GM12878 (cell line): ENCODE data around the gene FUT6. TPM values are rescaled to one million over a fixed set of nuclear protein-coding genes. Genes with fewer than 3 reads are reported as not detected.
"Not testable (repeated sequence)": the region's sequence is repeated elsewhere in the genome, so short reads cannot be mapped to it uniquely, and the experiment has no call there.

Source experiments
- ATAC-seq: fragments of 200-7000 bp; cut with Tn5 transposase; 3 replicates; pipeline ENCODE4 v1.9.1; 2020; ENCODE audit warnings: mild to moderate bottlenecking, moderate library complexity
- BruUV-seq: library from RNA; stranded (reverse); fragments of 400-500 nt; replicated peaks from 2 replicates; lab custom pipeline; 2021; lab: Mats Ljungman, UMichigan
- CTCF ChIA-PET: fragments of 300-600 bp; sonication (Branson Sonifier 250); formaldehyde crosslinking; extraction: SDS; loops from one replicate; lab custom pipeline; 2021; ENCODE audit warnings: inconsistent platforms; lab: Yijun Ruan, JAX
- POLR2A ChIA-PET: fragments of 350-600 bp; formaldehyde crosslinking; extraction: SDS; loops from one replicate; lab custom pipeline; 2021; ENCODE audit warnings: inconsistent platforms; lab: Charles Lee
- RAD21 ChIA-PET: fragments of 300-600 bp; sonication (Branson Sonifier 250); formaldehyde crosslinking; loops from one replicate; lab custom pipeline; 2023; ENCODE audit warnings: antibody characterized with exemption; ENCODE audit not compliant: unreplicated experiment; lab: Charles Lee
- SMC1A ChIA-PET: fragments of 300-600 bp; sonication (Branson Sonifier 250); formaldehyde crosslinking; loops from one replicate; lab custom pipeline; 2023; ENCODE audit not compliant: unreplicated experiment, uncharacterized antibody; lab: Charles Lee
- DNase-seq: peaks from one replicate; pipeline ENCODE4 v3.0.0-alpha.2; 2011; ENCODE audit warnings: low read depth, low spot score
- FAIRE-seq: peaks from 3 replicates; lab custom pipeline; 2011; peaks lifted over from hg19 to GRCh38; lab: Jason Lieb, UNC
- H2AFZ ChIP-seq: 2 replicates; pipeline ENCODE4 v1.6.0; 2011; ENCODE audit warnings: low read depth, low read length, control low read depth; ENCODE audit not compliant: control insufficient read depth
- H3K27ac ChIP-seq: 2 replicates; pipeline ENCODE4 v1.5.1; 2011; ENCODE audit warnings: control low read depth; ENCODE audit not compliant: control insufficient read depth, insufficient read depth
- H3K27me3 ChIP-seq, 2 experiments: replicated peaks in 1 of 2; 2 replicates each; pipeline versions ENCODE4 v1.6.0 to v1.6.1; 2011; ENCODE audit warnings: low read length in 1 of 2; ENCODE audit not compliant: control insufficient read depth in 2 of 2, insufficient read depth in 2 of 2
- H3K36me3 ChIP-seq, 2 experiments: 2 replicates each; pipeline ENCODE4 v1.5.1; 2011; ENCODE audit warnings: low read length in 1 of 2; ENCODE audit not compliant: control insufficient read depth in 2 of 2, insufficient read depth in 2 of 2
- H3K4me1 ChIP-seq: 2 replicates; pipeline ENCODE4 v1.6.1; 2011; ENCODE audit warnings: mild to moderate bottlenecking, low read length, moderate library complexity, mixed read lengths; ENCODE audit not compliant: control insufficient read depth, insufficient read depth
- H3K4me2 ChIP-seq: 2 replicates; pipeline ENCODE4 v1.6.0; 2011; ENCODE audit warnings: control low read depth; ENCODE audit not compliant: control insufficient read depth, insufficient read depth
- H3K4me3 ChIP-seq: fragments of 200-600 bp; sonication (generic); 2 replicates; pipeline ENCODE4 v1.5.1; 2016
- H3K79me2 ChIP-seq: 2 replicates; pipeline ENCODE4 v1.6.0; 2011; ENCODE audit warnings: low read length; ENCODE audit not compliant: control insufficient read depth, insufficient read depth
- H3K9ac ChIP-seq: 2 replicates; pipeline ENCODE4 v1.8.0; 2011; ENCODE audit warnings: low read length, control low read depth, mixed read lengths; ENCODE audit not compliant: control insufficient read depth, insufficient read depth
- H3K9me3 ChIP-seq: replicated peaks from 3 replicates; pipeline ENCODE4 v1.5.1; 2011; ENCODE audit warnings: mild to moderate bottlenecking, low read length; ENCODE audit not compliant: control insufficient read depth, insufficient read depth
- H4K20me1 ChIP-seq: 2 replicates; pipeline ENCODE4 v1.6.0; 2011; ENCODE audit not compliant: control insufficient read depth, insufficient read depth
- CHD1 ChIP-seq: IDR thresholded peaks from 2 replicates; pipeline ENCODE4 v1.6.1; 2012; ENCODE audit warnings: low read depth, low read length, improper control_type of control experiment
- FOXM1 ChIP-seq: IDR thresholded peaks from 2 replicates; pipeline ENCODE4 v1.6.1; 2012; ENCODE audit warnings: low read depth, mild to moderate bottlenecking, inconsistent platforms, low read length, moderate library complexity
- HDGF ChIP-seq: fragments of 450-650 bp; IDR thresholded peaks from 2 replicates; pipeline ENCODE4 v1.6.1; 2016; ENCODE audit warnings: antibody characterized with exemption
- POLR2AphosphoS5 ChIP-seq: IDR thresholded peaks from 2 replicates; pipeline ENCODE4 v1.6.1; 2011; ENCODE audit warnings: mild to moderate bottlenecking, low read length, inconsistent platforms
- SIN3A ChIP-seq: IDR thresholded peaks from 2 replicates; pipeline ENCODE4 v1.6.1; 2012; ENCODE audit warnings: low read depth, low read length, improper control_type of control experiment
- WGBS: methylation state at CpG from one replicate; pipeline ENCODE4 v1.1.6; 2016; ENCODE audit warnings: low lambda C conversion rate; ENCODE audit not compliant: insufficient replicate concordance, insufficient coverage; ENCODE audit errors: missing lambda C conversion rate; 5-methylcytosine and 5-hydroxymethylcytosine counted together
- in situ Hi-C: fragments of 300-500 bp; cut with MboI; formaldehyde crosslinking; loops from 9 replicates; pipeline ENCODE4 v1.14.3; 2018; ENCODE audit warnings: mixed read lengths
- intact Hi-C: fragments of 100-400 bp; cut with micrococcal nuclease; formaldehyde crosslinking; loops from one replicate; pipeline ENCODE4 v1.14.2; 2022; ENCODE audit not compliant: unreplicated experiment
- polyA plus RNA-seq, 11 experiments: library from polyadenylated mRNA; depleted of rRNA in 4 of 11; unstranded in 6 of 11; stranded (reverse) in 5 of 11; fragments of >200 nt; fragmentation: Nextera tagmentation in 4 of 11; fragmentation: Illumina TruSeq in 1 of 11; extraction: Ambion mirVana in 4 of 11; extraction: Trizol in 1 of 11; gene quantifications; 1 replicate in 1 of 11; 2 replicates in 10 of 11; pipeline versions ENCODE4 v1.2.1 to v1.2.3, GENCODE V29; 2011 to 2016; ENCODE audit warnings: inconsistent platforms in 2 of 11, missing spikeins in 2 of 11, low read depth in 1 of 11
- total RNA-seq, 4 experiments: library from RNA; depleted of rRNA in 3 of 4; stranded (reverse); fragments of >200 nt in 3 of 4; fragmentation: Illumina TruSeq in 1 of 4; extraction: Trizol in 1 of 4; gene quantifications; 2 replicates each; pipeline versions ENCODE4 v1.2.1 to v1.2.3, GENCODE V29; 2013 to 2021
- TF ChIP-seq, protein P1 (sequence below): fragments of 150-350 bp; IDR thresholded peaks from 2 replicates; pipeline ENCODE4 v1.6.1; 2014; ENCODE audit warnings: mild to moderate bottlenecking, low read depth, low read length
- TF ChIP-seq, protein P2 (sequence below): fragments of 450-650 bp; IDR thresholded peaks from 2 replicates; pipeline ENCODE4 v1.6.1; 2016; ENCODE audit warnings: mild to moderate bottlenecking

FUT6 gene
- total and polyA plus RNA-seq, 10 of the 15 experiments (the other 5 are each of a cell fraction or from before 2014, with no cell fraction given) = not detected

DNA sequence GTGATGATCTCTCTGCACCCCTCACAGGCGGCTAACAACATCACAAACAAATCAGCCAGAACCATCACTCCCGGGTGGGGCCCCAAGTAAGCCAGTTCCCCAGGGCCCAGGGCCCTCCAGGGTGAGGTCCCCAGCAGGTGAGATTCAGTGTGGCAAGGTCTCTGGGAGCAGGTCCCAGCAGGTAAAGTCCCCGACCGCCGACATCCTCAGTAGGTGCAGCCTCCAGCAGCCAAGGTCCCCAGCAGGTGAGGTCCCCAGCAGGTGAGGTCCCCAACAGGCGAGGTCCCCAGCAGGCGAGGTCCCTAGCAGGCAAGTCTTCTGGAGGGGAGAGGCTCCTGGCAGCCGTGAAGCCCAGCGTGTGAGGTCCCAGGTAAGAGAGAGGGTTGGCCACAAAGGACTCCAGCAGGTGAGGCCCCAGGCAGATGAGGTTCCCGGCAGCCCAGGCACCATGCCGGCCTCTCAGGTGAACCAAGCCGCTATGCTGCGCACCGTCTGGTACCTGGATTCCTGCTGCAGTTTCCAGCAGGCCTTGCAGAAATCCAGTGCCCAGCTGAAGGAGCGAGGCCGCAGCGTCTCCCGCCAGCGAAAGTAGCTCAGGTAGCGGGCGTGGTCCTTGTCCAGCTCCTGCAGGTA lies 3.9 kb upstream of the FUT6 start (continued):
- TF ChIP-seq POLR2AphosphoS5 (no peak), FOXM1 (no peak), CHD1 (no peak), HDGF (no peak), SIN3A (no peak)
- TF ChIP-seq, protein P1, sequence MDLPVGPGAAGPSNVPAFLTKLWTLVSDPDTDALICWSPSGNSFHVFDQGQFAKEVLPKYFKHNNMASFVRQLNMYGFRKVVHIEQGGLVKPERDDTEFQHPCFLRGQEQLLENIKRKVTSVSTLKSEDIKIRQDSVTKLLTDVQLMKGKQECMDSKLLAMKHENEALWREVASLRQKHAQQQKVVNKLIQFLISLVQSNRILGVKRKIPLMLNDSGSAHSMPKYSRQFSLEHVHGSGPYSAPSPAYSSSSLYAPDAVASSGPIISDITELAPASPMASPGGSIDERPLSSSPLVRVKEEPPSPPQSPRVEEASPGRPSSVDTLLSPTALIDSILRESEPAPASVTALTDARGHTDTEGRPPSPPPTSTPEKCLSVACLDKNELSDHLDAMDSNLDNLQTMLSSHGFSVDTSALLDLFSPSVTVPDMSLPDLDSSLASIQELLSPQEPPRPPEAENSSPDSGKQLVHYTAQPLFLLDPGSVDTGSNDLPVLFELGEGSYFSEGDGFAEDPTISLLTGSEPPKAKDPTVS = no peak
- TF ChIP-seq, protein P2, sequence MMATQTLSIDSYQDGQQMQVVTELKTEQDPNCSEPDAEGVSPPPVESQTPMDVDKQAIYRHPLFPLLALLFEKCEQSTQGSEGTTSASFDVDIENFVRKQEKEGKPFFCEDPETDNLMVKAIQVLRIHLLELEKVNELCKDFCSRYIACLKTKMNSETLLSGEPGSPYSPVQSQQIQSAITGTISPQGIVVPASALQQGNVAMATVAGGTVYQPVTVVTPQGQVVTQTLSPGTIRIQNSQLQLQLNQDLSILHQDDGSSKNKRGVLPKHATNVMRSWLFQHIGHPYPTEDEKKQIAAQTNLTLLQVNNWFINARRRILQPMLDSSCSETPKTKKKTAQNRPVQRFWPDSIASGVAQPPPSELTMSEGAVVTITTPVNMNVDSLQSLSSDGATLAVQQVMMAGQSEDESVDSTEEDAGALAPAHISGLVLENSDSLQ = no peak

DNA sequence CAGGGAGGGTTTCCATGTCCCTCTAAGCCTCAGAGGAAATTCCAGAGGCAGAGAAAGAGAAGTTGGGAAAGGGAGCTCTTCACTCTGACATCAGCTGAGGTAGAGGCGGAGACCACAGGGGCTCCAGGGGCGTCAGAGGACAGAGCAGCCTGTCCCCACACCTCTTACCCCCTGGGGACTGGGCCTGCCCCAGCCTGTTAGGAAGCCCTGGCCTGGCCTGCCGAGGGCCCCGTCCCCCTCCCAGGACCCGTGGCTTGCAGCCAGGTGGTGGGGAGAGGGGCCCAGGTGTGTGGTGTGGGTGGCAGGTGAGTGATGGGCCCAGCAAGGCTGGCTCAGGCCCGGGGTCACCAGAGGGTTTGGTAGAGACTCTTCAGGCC lies 2.2 kb upstream of the FUT6 start:
- CTCF ChIA-PET = not testable (repeated sequence)

More for the DNA sequence above, 2.2 kb upstream of the FUT6 start:
- in situ Hi-C loops, H3K36me3 ChIP-seq, FAIRE-seq, H3K27me3 ChIP-seq, BruUV-seq, intact Hi-C loops, H3K4me3 ChIP-seq, H3K4me1 ChIP-seq, H3K9me3 ChIP-seq, H3K27ac ChIP-seq, SMC1A ChIA-PET, H3K9ac ChIP-seq, POLR2A ChIA-PET, DNase-seq, H3K79me2 ChIP-seq, H2AFZ ChIP-seq, ATAC-seq, RAD21 ChIA-PET, H4K20me1 ChIP-seq, H3K4me2 ChIP-seq: not testable (repeated sequence)
- 24% methylated on average over 6 of the region's 6 CpGs for WGBS
